ENCODE data around the gene AFG3L2.
"Not testable (repeated sequence)": the region's sequence is repeated elsewhere in the genome, so short reads cannot be mapped to it uniquely, and the experiment has no call there.

GRCh38 chr18:12383759-12384158 is 6.7 kb upstream of the AFG3L2 start:
- not testable (repeated sequence) for TF ChIP-seq CTCF (IDR thresholded peaks at IDR 0.05; ENCODE audit: low read depth, low read length); POLR2A (IDR thresholded peaks at IDR 0.05; ENCODE audit: extremely low read depth, insufficient read length); MAX (IDR thresholded peaks at IDR 0.05; ENCODE audit: low read depth, low read length); MYC (IDR thresholded peaks at IDR 0.05; ENCODE audit: low read depth, low read length)

All from NB4 (cell line).